ENCODE results near the gene NDST1.

The NDST1 gene

GRCh38 chr5:150541397-150541675 is 33.4 kb downstream of the NDST1 start:
- peak overlapping the region; percentile 69 to 75 for H3K27ac ChIP-seq
- H3K4me3 ChIP-seq = no peak overlapping the region
- H3K36me3 ChIP-seq = peaks cover 56 to 93% (median 66%) of the 10 kb centered on the region in 3 donors
- H3K27me3 ChIP-seq = no peaks in the 10 kb centered on the region
- TF ChIP-seq CTCF (IDR thresholded peaks at IDR 0.05) = no peak
- H3K9me3 ChIP-seq = no peaks in the 10 kb centered on the region
- H3K4me1 ChIP-seq = peaks cover 0 to 50% (median 24%) of the 10 kb centered on the region in 4 donors
- intact Hi-C loops (cut with DNase I; ENCODE audit: low total_unique reads) = loop anchor here (5.0 kb wide), 1 partner anchor 84 kb away; no protein-coding TSS in a partner anchor
- DNase-seq = no peak

GRCh38 chr5:150541895-150542294 is 34.0 kb downstream of the NDST1 start:
- H3K27me3 ChIP-seq = no peaks in the 10 kb centered on the region
- peaks cover 50 to 93% (median 72%) of the 10 kb centered on the region in 3 donors for H3K36me3 ChIP-seq
- H3K4me1 ChIP-seq = peaks cover 0 to 55% (median 26%) of the 10 kb centered on the region in 4 donors
- peak overlapping the region; percentile 69 to 75 for H3K27ac ChIP-seq
- no peak for TF ChIP-seq CTCF (IDR thresholded peaks at IDR 0.05)
- H3K4me3 ChIP-seq = no peak overlapping the region
- DNase-seq = no peak
- H3K9me3 ChIP-seq = no peaks in the 10 kb centered on the region
- intact Hi-C loops (cut with DNase I; ENCODE audit: low total_unique reads) = loop anchor here (5.0 kb wide), 1 partner anchor 85 kb away; no protein-coding TSS in a partner anchor

GRCh38 chr5:150542933-150543445 is 35.1 kb downstream of the NDST1 start:
- no peak for DNase-seq
- Histone ChIP-seq H3K4me3 (no peak overlapping the region), H3K36me3 (peaks cover 49 to 93% (median 75%) of the 10 kb centered on the region in 3 donors), H3K4me1 (peaks cover 0 to 52% (median 26%) of the 10 kb centered on the region in 4 donors), H3K27ac (peak overlapping the region; percentile 69 to 75), H3K9me3 (no peaks in the 10 kb centered on the region), H3K27me3 (no peaks in the 10 kb centered on the region)
- intact Hi-C loops (cut with DNase I; ENCODE audit: low total_unique reads) = loop anchor here (5.0 kb wide), 1 partner anchor 86 kb away; no protein-coding TSS in a partner anchor
- no peak for TF ChIP-seq CTCF (IDR thresholded peaks at IDR 0.05)

GRCh38 chr5:150544611-150545219 is 36.8 kb downstream of the NDST1 start:
- no peaks in the 10 kb centered on the region for H3K9me3 ChIP-seq
- peak; percentile 58 to 63 for TF ChIP-seq CTCF (IDR thresholded peaks at IDR 0.05)
- intact Hi-C loops (cut with DNase I; ENCODE audit: low total_unique reads) = loop anchor here (5.0 kb wide), 1 partner anchor 87 kb away; no protein-coding TSS in a partner anchor
- no peak overlapping the region for H3K4me3 ChIP-seq
- DNase-seq = peak; percentile 65 to 74
- H3K27me3 ChIP-seq = no peaks in the 10 kb centered on the region
- H3K36me3 ChIP-seq = peaks cover 52 to 94% (median 76%) of the 10 kb centered on the region in 3 donors
- peak overlapping the region; percentile 31 to 58 for H3K27ac ChIP-seq
- peaks cover 0 to 42% (median 26%) of the 10 kb centered on the region in 4 donors for H3K4me1 ChIP-seq

GRCh38 chr5:150545246-150545645 is 37.3 kb downstream of the NDST1 start:
- Histone ChIP-seq H3K9me3 (no peaks in the 10 kb centered on the region), H3K36me3 (peaks cover 52 to 94% (median 76%) of the 10 kb centered on the region in 3 donors), H3K27ac (peak overlapping the region; percentile 31 to 58), H3K27me3 (no peaks in the 10 kb centered on the region), H3K4me3 (no peak overlapping the region), H3K4me1 (peaks cover 0 to 37% (median 22%) of the 10 kb centered on the region in 4 donors)
- no peak for TF ChIP-seq CTCF (IDR thresholded peaks at IDR 0.05)
- DNase-seq = no peak
- intact Hi-C loops (cut with DNase I; ENCODE audit: low total_unique reads) = no loop called here

Measured in tibial artery (tissue), 4 donors.